AG04449 (cell line): ENCODE results near the gene MCM9.

Experiments
- CTCF ChIA-PET: fragments of 350-600 bp; formaldehyde crosslinking; extraction: SDS; loops from one replicate; lab custom pipeline; 2021; ENCODE audit warnings: antibody characterized with exemption; lab: Yijun Ruan, JAX
- POLR2A ChIA-PET: fragments of 400-600, 350-600 bp; formaldehyde crosslinking; extraction: SDS; loops from one replicate; lab custom pipeline; 2020; ENCODE audit warnings: antibody characterized with exemption, inconsistent platforms; lab: Yijun Ruan, JAX
- DNase-seq: peaks from one replicate; pipeline ENCODE4 v3.0.0-alpha.2; 2010; ENCODE audit warnings: low read depth, low spot score
- H3K4me3 ChIP-seq: 2 replicates; pipeline ENCODE4 v1.5.1; 2011; ENCODE audit warnings: low read depth, mild to moderate bottlenecking, control low read depth, low read length
- CTCF ChIP-seq: IDR thresholded peaks from one replicate; pipeline ENCODE4 v1.5.1; 2011; ENCODE audit warnings: mild to moderate bottlenecking, moderate library complexity, low read length, control low read depth, inconsistent platforms; ENCODE audit not compliant: insufficient read depth; ENCODE audit errors: missing control alignments

The MCM9 gene

GRCh38 chr6:118913161-118913560 is 21.8 kb downstream of the MCM9 start:
- TF ChIP-seq CTCF = no peak
- POLR2A ChIA-PET = no interaction called here
- H3K4me3 ChIP-seq = no peak overlapping the region

GRCh38 chr6:118912646-118913045 is 22.3 kb downstream of the MCM9 start:
- H3K4me3 ChIP-seq = no peak overlapping the region
- CTCF ChIA-PET = interaction anchor here (0.7 to 1.0 kb wide), 3 partner anchors 13 to 265 kb away, joined by 3 read pairs; no protein-coding TSS in a partner anchor
- POLR2A ChIA-PET = no interaction called here
- TF ChIP-seq CTCF = no peak
- no peak for DNase-seq

More at GRCh38 chr6:118913161-118913560, 21.8 kb downstream of the MCM9 start:
- no peak for DNase-seq
- CTCF ChIA-PET = interaction anchor here (0.7 to 1.0 kb wide), 4 partner anchors 16 to 266 kb away, joined by 3 read pairs; no protein-coding TSS in a partner anchor

GRCh38 chr6:118908441-118908840 is 26.5 kb downstream of the MCM9 start:
- H3K4me3 ChIP-seq = no peak overlapping the region
- DNase-seq = no peak
- TF ChIP-seq CTCF = no peak
- ChIA-PET CTCF (interaction anchor here (0.6 to 4.0 kb wide), 4 partner anchors 13 to 160 kb away, joined by 3 to 18 read pairs (median 3); partner anchors contain the start of gene ASF1A), POLR2A (interaction anchor here (1.4 kb wide), 1 partner anchor 14 kb away, joined by 4 read pairs; the partner anchor contains the start of gene ASF1A)

- ChIA-PET CTCF (interaction anchor here (4.0 kb wide), 1 partner anchor 11 kb away, joined by 18 read pairs; the partner anchor contains the start of gene ASF1A), POLR2A (no interaction called here)
- DNase-seq = no peak
- no peak for TF ChIP-seq CTCF
- H3K4me3 ChIP-seq = no peak overlapping the region
These were observed 29.1 kb downstream of the MCM9 start for GRCh38 chr6:118905851-118906250.

GRCh38 chr6:118905084-118905483 is 29.9 kb downstream of the MCM9 start:
- CTCF ChIA-PET = interaction anchor here (3.2 kb wide), 1 partner anchor 11 kb away, joined by 13 read pairs; the partner anchor contains the start of gene ASF1A
- DNase-seq = no peak
- TF ChIP-seq CTCF = no peak
- H3K4me3 ChIP-seq = no peak overlapping the region
- POLR2A ChIA-PET = no interaction called here

- ChIA-PET CTCF (interaction anchor here (3.2 kb wide), 1 partner anchor 10 kb away, joined by 13 read pairs; the partner anchor contains the start of gene ASF1A), POLR2A (no interaction called here)
- no peak for DNase-seq
- no peak for TF ChIP-seq CTCF
- no peak overlapping the region for H3K4me3 ChIP-seq
These were observed 31.3 kb downstream of the MCM9 start for GRCh38 chr6:118903691-118904090.
